K562 (cell line): ENCODE data around the gene MCAT. TPM values are rescaled to one million over a fixed set of nuclear protein-coding genes. Genes with fewer than 3 reads are reported as not detected.

Experiments
- ATAC-seq: fragments of 200-7000 bp; cut with Tn5 transposase; 3 replicates; pipeline ENCODE4 v1.9.1; 2020; ENCODE audit warnings: moderate library complexity
- BruUV-seq: library from RNA; stranded (reverse); fragments of 400-500 nt; replicated peaks from 2 replicates; lab custom pipeline; 2021; lab: Mats Ljungman, UMichigan
- CTCF ChIA-PET: fragments of 300-600 bp; formaldehyde crosslinking; extraction: SDS; loops from one replicate; lab custom pipeline; 2021; ENCODE audit warnings: low intra/inter-chr PET ratio; lab: Yijun Ruan, JAX
- POLR2A ChIA-PET: fragments of 300-600, 350-650 bp; sonication (Branson Sonifier 250); formaldehyde crosslinking; extraction: SDS; loops from one replicate; lab custom pipeline; 2021; ENCODE audit warnings: antibody characterized with exemption, inconsistent platforms; lab: Yijun Ruan, JAX
- DNase-seq, 4 experiments: peaks; one replicate each; pipeline versions ENCODE4 v3.0.0 to v3.0.0-alpha.2; 2011 to 2018; ENCODE audit warnings: low spot score in 3 of 4, mixed read lengths in 3 of 4; ENCODE audit errors: extremely low read depth in 1 of 4
- FAIRE-seq: peaks from 2 replicates; lab custom pipeline; 2011; peaks lifted over from hg19 to GRCh38; lab: Jason Lieb, UNC
- H2AFZ ChIP-seq: 2 replicates; pipeline ENCODE4 v1.6.0; 2011; ENCODE audit warnings: low read depth, low read length, control low read depth, inconsistent platforms
- H3K27ac ChIP-seq: fragments of 200-600 bp; 3 replicates; pipeline ENCODE4 v1.8.0; 2011; ENCODE audit warnings: low read depth, mild to moderate bottlenecking, control low read depth, inconsistent platforms, low read length, moderate library complexity, mixed read lengths; ENCODE audit errors: extremely low read depth
- H3K27me3 ChIP-seq, 2 experiments: fragments of 300-600 bp in 1 of 2; 2 replicates in 1 of 2; 3 replicates in 1 of 2; pipeline versions ENCODE4 v1.6.0 to v1.8.0; 2011; ENCODE audit warnings: inconsistent platforms in 2 of 2, low read length in 2 of 2, mild to moderate bottlenecking in 1 of 2, mixed read lengths in 1 of 2, moderate library complexity in 1 of 2; ENCODE audit not compliant: control insufficient read depth in 2 of 2, insufficient read depth in 2 of 2
- H3K36me3 ChIP-seq: fragments of 300-600 bp; 3 replicates; pipeline ENCODE4 v1.8.0; 2011; ENCODE audit warnings: mild to moderate bottlenecking, low read length, inconsistent platforms; ENCODE audit not compliant: control insufficient read depth, insufficient read depth
- H3K4me1 ChIP-seq, 2 experiments: fragments of 200-600 bp in 1 of 2; replicated peaks in 1 of 2; 2 replicates in 1 of 2; 3 replicates in 1 of 2; pipeline versions ENCODE4 v1.5.1 to v1.8.0; 2011; ENCODE audit warnings: inconsistent platforms in 2 of 2, low read length in 2 of 2, mild to moderate bottlenecking in 1 of 2, mixed read lengths in 1 of 2, moderate library complexity in 1 of 2; ENCODE audit not compliant: control insufficient read depth in 2 of 2, insufficient read depth in 2 of 2
- H3K4me2 ChIP-seq: 2 replicates; pipeline ENCODE4 v1.6.1; 2011; ENCODE audit warnings: low read length, control low read depth, inconsistent platforms, mixed read lengths; ENCODE audit not compliant: insufficient read depth
- H3K4me3 ChIP-seq: fragments of 200-600 bp; sonication (generic), shearing (Covaris generic); 2 replicates; pipeline ENCODE4 v1.5.1; 2016; ENCODE audit warnings: control low read depth, inconsistent platforms
- H3K79me2 ChIP-seq: fragments of 200-600 bp; 3 replicates; pipeline ENCODE4 v1.8.0; 2011; ENCODE audit warnings: low read length, inconsistent platforms; ENCODE audit not compliant: control insufficient read depth, insufficient read depth
- H3K9ac ChIP-seq, 2 experiments: 2 replicates each; pipeline versions ENCODE4 v1.6.0 to v1.6.1; 2011; ENCODE audit warnings: low read depth in 2 of 2, low read length in 2 of 2, control low read depth in 1 of 2, inconsistent platforms in 1 of 2, mild to moderate bottlenecking in 1 of 2, mixed read lengths in 1 of 2; ENCODE audit not compliant: insufficient read depth in 1 of 2
- H3K9me1 ChIP-seq: one replicate; pipeline ENCODE4 v1.6.0; 2011; ENCODE audit warnings: inconsistent platforms, mild to moderate bottlenecking, low read length, moderate library complexity; ENCODE audit not compliant: control insufficient read depth, insufficient read depth
- H3K9me3 ChIP-seq: replicated peaks from 2 replicates; pipeline ENCODE4 v1.5.1; 2011; ENCODE audit warnings: low read depth, low read length, inconsistent platforms; ENCODE audit not compliant: control insufficient read depth, insufficient read depth
- H4K20me1 ChIP-seq: replicated peaks from 2 replicates; pipeline ENCODE4 v1.6.1; 2011; ENCODE audit warnings: low read length, inconsistent platforms, mixed read lengths; ENCODE audit not compliant: control insufficient read depth, insufficient read depth
- CTCF ChIP-seq, 3 experiments: IDR thresholded peaks in 2 of 3; conservative IDR thresholded peaks in 1 of 3; 2 replicates each; pipeline ENCODE4 v1.5.1; 2011 to 2012; ENCODE audit warnings: low read length in 3 of 3, mild to moderate bottlenecking in 3 of 3, control low read depth in 2 of 3, improper control_type of control experiment in 1 of 3, inconsistent platforms in 1 of 3, low read depth in 1 of 3, mixed read lengths in 1 of 3, moderate library complexity in 1 of 3; ENCODE audit not compliant: insufficient read depth in 2 of 3
- CTCFL ChIP-seq: IDR thresholded peaks from 2 replicates; pipeline ENCODE4 v1.6.1; 2011; ENCODE audit warnings: borderline replicate concordance, low read depth, mild to moderate bottlenecking, moderate library complexity, low read length; ENCODE audit not compliant: insufficient read depth, poor library complexity, severe bottlenecking
- PCBP1 ChIP-seq: fragments of 200-400 bp; formaldehyde crosslinking; IDR thresholded peaks from 2 replicates; pipeline ENCODE4 v1.6.1; 2018; ENCODE audit warnings: mild to moderate bottlenecking, low read depth, low read length; ENCODE audit not compliant: poor library complexity, severe bottlenecking
- RAD21 ChIP-seq, 2 experiments: fragments of 250-450 bp in 1 of 2; fragments of 450-650 bp in 1 of 2; sonication (Bioruptor Pico) in 1 of 2; formaldehyde crosslinking in 1 of 2; IDR thresholded peaks in 1 of 2; conservative IDR thresholded peaks in 1 of 2; 2 replicates each; pipeline versions ENCODE4 v1.4.0 to v1.8.0; 2020 to 2022; ENCODE audit warnings: mild to moderate bottlenecking in 2 of 2, moderate library complexity in 1 of 2
- SMC3 ChIP-seq: conservative IDR thresholded peaks from 2 replicates; pipeline ENCODE4 v1.6.1; 2011; ENCODE audit warnings: low read depth, low read length, improper control_type of control experiment; ENCODE audit not compliant: insufficient read depth
- ZNF140 ChIP-seq: fragments of 250-450 bp; sonication (Bioruptor Pico); IDR thresholded peaks from 2 replicates; pipeline ENCODE4 v1.8.0; 2021; ENCODE audit warnings: moderate library complexity, mild to moderate bottlenecking, inconsistent platforms
- ZNF511 ChIP-seq: sonication (generic); formaldehyde crosslinking; IDR thresholded peaks from 2 replicates; pipeline ENCODE4 v1.8.0; 2022; ENCODE audit warnings: mild to moderate bottlenecking, missing genetic modification reagents
- WGBS: fragments of 100-300 bp; shearing (Covaris generic); methylation state at CpG from one replicate; pipeline ENCODE4 v1.1.6; 2016; ENCODE audit warnings: low coverage, mixed read lengths; ENCODE audit not compliant: insufficient coverage; ENCODE audit errors: missing lambda C conversion rate; 5-methylcytosine and 5-hydroxymethylcytosine counted together
- in situ Hi-C: fragments of 300-500 bp; cut with MboI; formaldehyde crosslinking; loops from 4 replicates; pipeline ENCODE4 v1.15.0; 2018; ENCODE audit warnings: inconsistent platforms, mixed read lengths
- intact Hi-C: fragments of 100-400 bp; cut with micrococcal nuclease; formaldehyde crosslinking; loops from 2 replicates; pipeline ENCODE4 v1.14.2; 2022
- polyA plus RNA-seq, 8 experiments: library from polyadenylated mRNA; depleted of rRNA in 4 of 8; stranded (reverse) in 5 of 8; unstranded in 3 of 8; fragments of >200 nt; fragmentation: Nextera tagmentation in 2 of 8; fragmentation: Illumina TruSeq in 1 of 8; extraction: Ambion mirVana in 2 of 8; extraction: Trizol in 1 of 8; gene quantifications; 2 replicates each; pipeline versions ENCODE4 v1.2.1 to v1.2.3, GENCODE V29; 2011 to 2014; ENCODE audit warnings: inconsistent platforms in 1 of 8, missing spikeins in 1 of 8
- total RNA-seq, 7 experiments: library from RNA; depleted of rRNA in 6 of 7; stranded (reverse); fragments of >200 nt in 6 of 7; fragmentation: Illumina TruSeq in 2 of 7; extraction: Trizol in 2 of 7; gene quantifications; 2 replicates each; pipeline versions ENCODE4 v1.2.1 to v1.2.3, GENCODE V29; 2011 to 2021; ENCODE audit warnings: low replicate concordance in 1 of 7

Gene MCAT
- total and polyA plus RNA-seq, 9 of the 15 experiments (the other 6 are each of a cell fraction or from before 2014, with no cell fraction given): 3.3 to 27.8 (median 13.9) TPM

GRCh38 chr22:43136801-43137200 is 6.4 kb downstream of the MCAT start (continued):
- no peak for TF ChIP-seq PCBP1

- WGBS: 58% methylated on average over 6 of the region's 9 CpGs
- no peaks in the 10 kb centered on the region for H4K20me1 ChIP-seq
- H3K36me3 ChIP-seq: peaks cover 88% of the 10 kb centered on the region
- peaks cover 7% of the 10 kb centered on the region; the same call in 1 of the 3 replicates for H3K79me2 ChIP-seq
- in situ Hi-C loops: no loop called here
- ChIA-PET CTCF (no interaction called here), POLR2A (no interaction called here)
- H3K4me2 ChIP-seq: no peak overlapping the region
- DNase-seq (peak; percentile 29 to 49 (median 39)), ATAC-seq (peak; percentile 78), FAIRE-seq (no peak)
- no peaks in the 10 kb centered on the region for H3K9me3 ChIP-seq
- no peak overlapping the region for H3K27ac ChIP-seq
- no peak overlapping the region for H3K4me3 ChIP-seq
- H3K4me1 ChIP-seq: no peaks in the 10 kb centered on the region
- no peak overlapping the region for H2AFZ ChIP-seq
- no TSS peak for BruUV-seq
- H3K27me3 ChIP-seq: no peaks in the 10 kb centered on the region
- intact Hi-C loops: no loop called here
- H3K9ac ChIP-seq: no peak overlapping the region
- H3K9me1 ChIP-seq: no peaks in the 10 kb centered on the region
- TF ChIP-seq CTCFL (peak; percentile 36), RAD21 (CRISPR knock-in tag; conservative IDR thresholded peaks at IDR 0.05 in 1 of 2, IDR thresholded peaks at IDR 0.05 in 1 of 2) (peak in 1 of 2 experiments; percentile 32; a peak in 2 of 4 replicates), ZNF140 (CRISPR knock-in tag) (no peak), SMC3 (peak; percentile 30; the same call in 1 of the 2 replicates), ZNF511 (no peak), CTCF (IDR thresholded peaks at IDR 0.05 in 2 of 3, conservative IDR thresholded peaks at IDR 0.05 in 1 of 3; ENCODE audit: insufficient read depth in 2 of 3, low read depth in 1 of 3, low read length in 3 of 3) (peak; percentile 55 to 65 (median 57))
These were observed 6.9 kb downstream of the MCAT start for GRCh38 chr22:43136255-43136654.
